HPDE6-E6E7 (cell line): ENCODE data around the gene SIRT6.
"Not testable (repeated sequence)": the region's sequence is repeated elsewhere in the genome, so short reads cannot be mapped to it uniquely, and the experiment has no call there.

Source experiments
- DNase-seq: peaks from one replicate; pipeline ENCODE4 v3.0.0; 2011; ENCODE audit warnings: missing footprints; ENCODE audit errors: extremely low spot score

Gene SIRT6

GRCh38 chr19:4135386-4135785 is 47.0 kb downstream of the SIRT6 start:
- not testable (repeated sequence) for DNase-seq

GRCh38 chr19:4134351-4134750 is 48.0 kb downstream of the SIRT6 start:
- no peak for DNase-seq

GRCh38 chr19:4130744-4131438 is 51.5 kb downstream of the SIRT6 start:
- DNase-seq = no peak

- not testable (repeated sequence) for DNase-seq
Observed at GRCh38 chr19:4129050-4129449, 53.3 kb downstream of the SIRT6 start.

GRCh38 chr19:4127322-4127721 is 55.0 kb downstream of the SIRT6 start:
- not testable (repeated sequence) for DNase-seq

- no peak for DNase-seq
Observed at GRCh38 chr19:4124638-4125037, 57.7 kb downstream of the SIRT6 start.
